Activated T-cell treated with anti-CD3 and anti-CD28 coated beads, Interleukin-2, amount 50 U/mL, for 4 hours (primary cell): Measurements from ENCODE around the gene SERPINA6. TPM values are rescaled to one million over a fixed set of nuclear protein-coding genes. Genes with fewer than 3 reads are reported as not detected.

Experiments used
- ATAC-seq, 2 donors: fragments of 200-7000 bp; cut with Tn5 transposase; one replicate each; pipeline ENCODE4 v1.10.0; 2021
- DNase-seq: peaks from one replicate; pipeline ENCODE4 v3.0.0-alpha.2; 2020
- H3K27me3 Mint-ChIP-seq: one replicate; pipeline ENCODE4 v1.8.0; 2021; ENCODE audit warnings: low read depth, mixed read lengths
- H3K36me3 Mint-ChIP-seq: one replicate; pipeline ENCODE4 v1.8.0; 2022; ENCODE audit warnings: mixed read lengths; ENCODE audit not compliant: insufficient read depth
- H3K4me1 Mint-ChIP-seq: one replicate; pipeline ENCODE4 v1.8.0; 2021; ENCODE audit warnings: low read depth, mixed read lengths
- H3K4me3 Mint-ChIP-seq: one replicate; pipeline ENCODE4 v1.8.0; 2021; ENCODE audit warnings: mild to moderate bottlenecking, moderate library complexity, mixed read lengths
- H3K9me3 Mint-ChIP-seq: one replicate; pipeline ENCODE4 v1.8.0; 2021; ENCODE audit warnings: mixed read lengths
- total RNA-seq, 3 donors: library from RNA; stranded (reverse); gene quantifications; one replicate each; pipeline ENCODE4 v1.2.1, GENCODE V29; 2021

The SERPINA6 gene
- total RNA-seq, 3 donors from 2014 or later = not detected

- H3K27me3 Mint-ChIP-seq = no peaks in the 10 kb centered on the region
- no peaks in the 10 kb centered on the region for H3K4me1 Mint-ChIP-seq
- ATAC-seq (no peak), DNase-seq (no peak)
- no peaks in the 10 kb centered on the region for H3K9me3 Mint-ChIP-seq
- H3K36me3 Mint-ChIP-seq = no peaks in the 10 kb centered on the region
- no peak overlapping the region for H3K4me3 Mint-ChIP-seq
These were observed 1.5 kb downstream of the SERPINA6 start for GRCh38 chr14:94321421-94322271.

GRCh38 chr14:94320243-94320642 is 2.9 kb downstream of the SERPINA6 start:
- no peaks in the 10 kb centered on the region for H3K36me3 Mint-ChIP-seq
- no peak overlapping the region for H3K4me3 Mint-ChIP-seq
- H3K4me1 Mint-ChIP-seq = no peaks in the 10 kb centered on the region
- no peaks in the 10 kb centered on the region for H3K27me3 Mint-ChIP-seq
- DNase-seq (no peak), ATAC-seq (no peak)
- peaks cover 5% of the 10 kb centered on the region for H3K9me3 Mint-ChIP-seq

GRCh38 chr14:94317259-94317658 is 5.9 kb downstream of the SERPINA6 start:
- no peaks in the 10 kb centered on the region for H3K4me1 Mint-ChIP-seq
- no peaks in the 10 kb centered on the region for H3K36me3 Mint-ChIP-seq
- peaks cover 5% of the 10 kb centered on the region for H3K9me3 Mint-ChIP-seq

GRCh38 chr14:94316692-94317091 is 6.4 kb downstream of the SERPINA6 start:
- ATAC-seq = no peak
- H3K4me1 Mint-ChIP-seq = no peaks in the 10 kb centered on the region
- peaks cover 5% of the 10 kb centered on the region for H3K9me3 Mint-ChIP-seq
- H3K36me3 Mint-ChIP-seq = no peaks in the 10 kb centered on the region
- DNase-seq = no peak
- no peak overlapping the region for H3K4me3 Mint-ChIP-seq
- no peaks in the 10 kb centered on the region for H3K27me3 Mint-ChIP-seq

More at GRCh38 chr14:94317259-94317658, 5.9 kb downstream of the SERPINA6 start:
- H3K27me3 Mint-ChIP-seq = no peaks in the 10 kb centered on the region
- no peak overlapping the region for H3K4me3 Mint-ChIP-seq
- DNase-seq (no peak), ATAC-seq (no peak)

GRCh38 chr14:94314890-94315289 is 8.2 kb downstream of the SERPINA6 start:
- Mint-ChIP-seq H3K9me3 (peaks cover 5% of the 10 kb centered on the region), H3K4me3 (no peak overlapping the region), H3K4me1 (no peaks in the 10 kb centered on the region), H3K36me3 (no peaks in the 10 kb centered on the region), H3K27me3 (peaks cover 1% of the 10 kb centered on the region)
- ATAC-seq (no peak), DNase-seq (no peak)

GRCh38 chr14:94313991-94314655 is 9.0 kb downstream of the SERPINA6 start:
- Mint-ChIP-seq H3K4me1 (no peaks in the 10 kb centered on the region), H3K4me3 (no peak overlapping the region), H3K27me3 (peaks cover 1% of the 10 kb centered on the region), H3K36me3 (no peaks in the 10 kb centered on the region), H3K9me3 (peaks cover 7% of the 10 kb centered on the region)
- DNase-seq = no peak
- ATAC-seq = no peak

GRCh38 chr14:94312481-94313246 is 10.5 kb downstream of the SERPINA6 start:
- no peaks in the 10 kb centered on the region for H3K4me1 Mint-ChIP-seq
- DNase-seq (no peak), ATAC-seq (no peak)
- H3K36me3 Mint-ChIP-seq = no peaks in the 10 kb centered on the region
- H3K9me3 Mint-ChIP-seq = peaks cover 20% of the 10 kb centered on the region
- H3K4me3 Mint-ChIP-seq = no peak overlapping the region
- H3K27me3 Mint-ChIP-seq = peaks cover 1% of the 10 kb centered on the region

GRCh38 chr14:94310248-94310647 is 12.9 kb downstream of the SERPINA6 start:
- no peak for ATAC-seq
- H3K4me3 Mint-ChIP-seq = no peak overlapping the region
- H3K4me1 Mint-ChIP-seq = no peaks in the 10 kb centered on the region
- peaks cover 1% of the 10 kb centered on the region for H3K27me3 Mint-ChIP-seq
- H3K36me3 Mint-ChIP-seq = no peaks in the 10 kb centered on the region
- peaks cover 18% of the 10 kb centered on the region for H3K9me3 Mint-ChIP-seq
- no peak for DNase-seq

- no peak for DNase-seq
- H3K27me3 Mint-ChIP-seq = peaks cover 1% of the 10 kb centered on the region
- H3K4me3 Mint-ChIP-seq = no peak overlapping the region
- peaks cover 18% of the 10 kb centered on the region for H3K9me3 Mint-ChIP-seq
- no peaks in the 10 kb centered on the region for H3K4me1 Mint-ChIP-seq
- no peaks in the 10 kb centered on the region for H3K36me3 Mint-ChIP-seq
- no peak for ATAC-seq
These were observed 13.4 kb downstream of the SERPINA6 start for GRCh38 chr14:94309721-94310120.

GRCh38 chr14:94307410-94307992 is 15.6 kb downstream of the SERPINA6 start:
- H3K27me3 Mint-ChIP-seq = peaks cover 1% of the 10 kb centered on the region
- H3K4me1 Mint-ChIP-seq = no peaks in the 10 kb centered on the region
- H3K36me3 Mint-ChIP-seq = no peaks in the 10 kb centered on the region
- peaks cover 18% of the 10 kb centered on the region for H3K9me3 Mint-ChIP-seq
- DNase-seq = no peak
- H3K4me3 Mint-ChIP-seq = no peak overlapping the region
- no peak for ATAC-seq

GRCh38 chr14:94306047-94306978 is 16.8 kb downstream of the SERPINA6 start:
- no peak for ATAC-seq
- Mint-ChIP-seq H3K4me1 (no peaks in the 10 kb centered on the region), H3K36me3 (no peaks in the 10 kb centered on the region), H3K4me3 (no peak overlapping the region), H3K27me3 (peaks cover 1% of the 10 kb centered on the region), H3K9me3 (peaks cover 18% of the 10 kb centered on the region)
- DNase-seq = no peak

GRCh38 chr14:94305620-94306019 is 17.5 kb downstream of the SERPINA6 start:
- ATAC-seq (no peak), DNase-seq (no peak)
- H3K36me3 Mint-ChIP-seq = no peaks in the 10 kb centered on the region
- peaks cover 18% of the 10 kb centered on the region for H3K9me3 Mint-ChIP-seq
- no peaks in the 10 kb centered on the region for H3K4me1 Mint-ChIP-seq
- no peaks in the 10 kb centered on the region for H3K27me3 Mint-ChIP-seq
- H3K4me3 Mint-ChIP-seq = no peak overlapping the region

- no peak overlapping the region for H3K4me3 Mint-ChIP-seq
- H3K36me3 Mint-ChIP-seq = no peaks in the 10 kb centered on the region
- H3K9me3 Mint-ChIP-seq = peaks cover 18% of the 10 kb centered on the region
- no peak for DNase-seq
- H3K4me1 Mint-ChIP-seq = no peaks in the 10 kb centered on the region
- no peak for ATAC-seq
- H3K27me3 Mint-ChIP-seq = no peaks in the 10 kb centered on the region
These were observed 18.9 kb downstream of the SERPINA6 start for GRCh38 chr14:94304243-94304642.
